HG03039 (cell line): ENCODE results near the gene ASB10.

Experiments
- ATAC-seq: cut with Tn5 transposase; IDR thresholded peaks from one replicate; pipeline ENCODE4 v1.9.1; 2021; ENCODE audit warnings: mild to moderate bottlenecking, moderate library complexity; ENCODE audit not compliant: unreplicated experiment

Gene ASB10, protein sequence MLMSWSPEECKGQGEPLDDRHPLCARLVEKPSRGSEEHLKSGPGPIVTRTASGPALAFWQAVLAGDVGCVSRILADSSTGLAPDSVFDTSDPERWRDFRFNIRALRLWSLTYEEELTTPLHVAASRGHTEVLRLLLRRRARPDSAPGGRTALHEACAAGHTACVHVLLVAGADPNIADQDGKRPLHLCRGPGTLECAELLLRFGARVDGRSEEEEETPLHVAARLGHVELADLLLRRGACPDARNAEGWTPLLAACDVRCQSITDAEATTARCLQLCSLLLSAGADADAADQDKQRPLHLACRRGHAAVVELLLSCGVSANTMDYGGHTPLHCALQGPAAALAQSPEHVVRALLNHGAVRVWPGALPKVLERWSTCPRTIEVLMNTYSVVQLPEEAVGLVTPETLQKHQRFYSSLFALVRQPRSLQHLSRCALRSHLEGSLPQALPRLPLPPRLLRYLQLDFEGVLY

DNA sequence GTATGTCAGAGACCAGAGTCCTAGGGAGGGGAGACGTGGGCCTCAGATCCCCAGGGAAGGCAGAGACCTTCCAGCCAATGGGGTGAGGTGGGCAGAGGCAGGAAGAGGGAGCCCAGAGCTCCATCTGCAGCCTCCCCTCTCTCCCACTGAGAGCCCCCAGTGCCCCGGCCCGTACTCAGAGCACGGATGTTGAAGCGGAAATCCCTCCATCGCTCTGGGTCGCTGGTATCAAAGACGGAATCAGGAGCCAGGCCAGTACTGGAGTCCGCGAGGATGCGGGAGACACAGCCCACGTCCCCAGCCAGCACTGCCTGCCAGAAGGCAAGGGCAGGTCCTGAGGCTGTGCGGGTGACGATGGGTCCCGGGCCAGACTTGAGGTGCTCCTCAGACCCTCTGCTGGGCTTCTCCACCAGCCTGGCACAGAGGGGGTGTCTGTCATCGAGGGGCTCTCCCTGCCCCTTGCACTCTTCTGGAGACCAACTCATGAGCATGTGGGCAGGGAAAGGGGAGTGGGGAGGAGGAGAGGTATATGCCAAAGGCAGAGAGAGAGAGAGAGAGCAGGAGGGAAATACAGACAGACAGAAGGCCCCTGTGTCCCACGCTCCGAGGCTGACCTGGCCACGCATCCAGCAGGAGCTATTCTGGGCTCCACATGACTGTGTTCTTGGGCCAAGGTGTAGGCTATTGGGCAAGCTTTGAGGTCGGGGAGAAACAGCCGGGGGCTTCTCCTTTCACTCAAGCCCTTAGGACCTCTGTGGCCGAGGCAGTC, at the start of gene ASB10:
ASB10 (minus strand) TSS at position 611 of the 769 bp plus-strand sequence; CDS start at position 491, 120 bp downstream.
- ATAC-seq: no peak

DNA sequence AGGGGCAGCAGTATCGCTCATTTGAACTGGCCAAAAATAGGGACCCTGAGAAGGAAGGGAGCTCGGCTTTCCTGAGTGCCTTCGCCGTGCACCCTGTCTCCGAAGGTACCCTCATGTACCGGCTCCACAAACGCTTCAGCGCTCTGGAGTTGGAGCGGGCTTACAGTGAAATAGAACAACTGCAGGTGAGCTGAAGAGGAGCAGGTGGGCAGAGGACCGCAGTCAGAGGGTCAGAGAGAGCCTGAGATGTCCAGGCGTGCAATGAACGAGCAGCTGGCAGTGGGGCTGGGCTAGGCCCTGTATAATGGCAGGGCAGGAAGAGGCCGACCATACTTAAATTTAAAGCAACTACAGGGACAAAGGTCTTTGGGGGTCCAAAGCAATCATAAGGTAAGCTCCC, 49.4 kb upstream of the ASB10 start:
- ATAC-seq: no peak

DNA sequence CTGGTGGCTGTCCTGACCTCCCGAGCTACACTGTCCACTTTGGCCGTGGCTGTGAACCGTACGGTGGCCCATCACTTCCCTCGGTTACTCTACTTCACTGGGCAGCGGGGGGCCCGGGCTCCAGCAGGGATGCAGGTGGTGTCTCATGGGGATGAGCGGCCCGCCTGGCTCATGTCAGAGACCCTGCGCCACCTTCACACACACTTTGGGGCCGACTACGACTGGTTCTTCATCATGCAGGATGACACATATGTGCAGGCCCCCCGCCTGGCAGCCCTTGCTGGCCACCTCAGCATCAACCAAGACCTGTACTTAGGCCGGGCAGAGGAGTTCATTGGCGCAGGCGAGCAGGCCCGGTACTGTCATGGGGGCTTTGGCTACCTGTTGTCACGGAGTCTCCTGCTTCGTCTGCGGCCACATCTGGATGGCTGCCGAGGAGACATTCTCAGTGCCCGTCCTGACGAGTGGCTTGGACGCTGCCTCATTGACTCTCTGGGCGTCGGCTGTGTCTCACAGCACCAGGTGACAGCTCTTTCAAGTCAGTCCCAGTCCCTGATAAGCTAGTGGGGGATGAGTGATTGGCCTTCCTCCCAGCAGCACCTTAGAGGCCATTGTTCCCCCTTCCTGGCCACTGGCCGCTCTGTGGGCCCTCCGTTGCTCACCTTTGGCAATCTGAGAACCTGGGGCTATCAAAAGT, 48.2 kb upstream of the ASB10 start:
- ATAC-seq: no peak

DNA sequence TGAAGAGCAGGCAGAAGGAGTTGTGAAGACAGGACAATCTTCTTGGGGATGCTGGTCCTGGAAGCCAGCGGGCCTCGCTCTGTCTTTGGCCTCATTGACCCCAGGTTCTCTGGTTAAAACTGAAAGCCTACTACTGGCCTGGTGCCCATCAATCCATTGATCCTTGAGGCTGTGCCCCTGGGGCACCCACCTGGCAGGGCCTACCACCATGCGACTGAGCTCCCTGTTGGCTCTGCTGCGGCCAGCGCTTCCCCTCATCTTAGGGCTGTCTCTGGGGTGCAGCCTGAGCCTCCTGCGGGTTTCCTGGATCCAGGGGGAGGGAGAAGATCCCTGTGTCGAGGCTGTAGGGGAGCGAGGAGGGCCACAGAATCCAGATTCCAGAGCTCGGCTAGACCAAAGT, 46.8 kb upstream of the ASB10 start:
- no peak for ATAC-seq

DNA sequence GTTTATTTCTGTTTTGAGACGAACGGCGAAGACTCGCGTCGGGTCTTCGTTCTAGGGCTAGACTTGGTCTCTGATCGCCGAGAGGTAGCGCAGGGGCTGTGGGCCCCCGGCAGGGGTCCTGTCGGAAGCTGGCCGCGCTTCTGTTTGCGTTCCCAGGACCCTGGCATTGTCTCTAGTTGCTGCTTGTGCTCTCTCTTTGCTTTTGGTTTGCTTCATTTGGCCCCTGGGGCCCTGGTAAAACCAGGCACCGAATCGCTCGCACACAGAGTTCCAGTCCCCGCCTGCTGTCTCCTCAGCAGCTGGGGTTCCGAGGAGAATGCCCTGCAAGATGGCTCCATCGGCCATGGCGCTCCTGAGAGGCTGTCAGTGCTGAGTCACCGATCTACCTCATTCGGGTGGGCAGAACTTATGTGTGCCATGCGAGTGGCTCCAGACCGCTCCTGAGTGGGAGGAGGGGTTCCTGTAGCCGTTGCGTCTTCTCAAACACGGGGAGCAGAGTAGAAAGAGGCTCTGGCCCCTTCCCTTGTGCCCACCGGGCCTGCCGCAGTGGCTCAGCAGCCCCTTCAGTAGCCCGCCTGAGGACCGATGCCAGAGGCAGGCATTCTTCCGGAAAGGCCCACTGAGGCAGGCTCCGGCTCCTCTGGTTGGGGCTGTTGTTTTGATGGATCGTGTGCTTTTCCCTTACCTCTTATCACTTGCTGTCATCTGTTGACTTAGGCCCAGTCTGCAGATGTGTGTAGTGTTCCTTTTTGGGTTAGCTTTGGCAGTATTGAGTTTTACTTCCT, 46.1 kb upstream of the ASB10 start:
- ATAC-seq: no peak

DNA sequence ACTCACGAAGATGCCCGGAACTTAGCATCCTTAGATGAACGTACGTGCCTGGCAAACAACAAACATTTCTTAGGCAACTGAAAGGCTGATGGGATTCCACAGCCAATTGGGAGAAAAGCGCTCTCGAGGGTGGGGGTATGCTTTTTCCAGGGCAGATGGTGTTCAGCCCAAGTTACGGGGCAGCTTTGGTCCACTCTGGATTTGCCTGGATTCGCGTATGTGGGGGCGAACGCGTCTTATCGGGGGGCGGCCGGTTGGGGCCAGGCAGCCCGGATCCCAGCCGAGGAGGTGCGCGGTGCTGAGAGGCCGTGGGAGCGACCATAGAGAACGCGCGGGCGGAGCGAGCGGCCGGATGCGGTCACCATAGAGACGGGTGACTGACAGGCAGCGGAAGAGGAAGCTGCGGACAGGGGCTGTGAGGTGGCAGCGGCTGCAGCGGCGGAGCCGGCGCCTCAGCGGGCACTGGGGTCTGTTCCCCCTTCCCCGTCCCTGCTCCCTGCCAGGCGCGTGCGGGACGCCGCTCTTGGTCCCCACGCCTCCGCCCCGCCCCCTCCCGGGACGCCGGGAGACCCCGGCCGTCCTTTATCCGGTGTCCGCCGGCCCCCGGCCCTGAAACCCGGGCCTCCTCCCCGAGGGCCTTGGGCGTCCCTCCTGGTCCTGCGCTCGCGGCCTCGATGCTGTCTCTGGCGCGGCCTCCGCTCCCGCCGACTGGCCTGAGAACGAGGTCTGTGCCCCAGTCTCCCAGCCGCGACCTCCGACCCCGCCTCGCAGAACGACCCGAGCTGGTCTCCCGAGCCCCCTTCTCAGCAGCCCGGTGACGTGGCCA, 45.3 kb upstream of the ASB10 start, which contains the start of gene CHPF2:
CHPF2 (plus strand) TSS at position 393 of the 826 bp plus-strand sequence. CDS start 1,529 bp downstream, outside the sequence.
- ATAC-seq: peak; percentile 97

DNA sequence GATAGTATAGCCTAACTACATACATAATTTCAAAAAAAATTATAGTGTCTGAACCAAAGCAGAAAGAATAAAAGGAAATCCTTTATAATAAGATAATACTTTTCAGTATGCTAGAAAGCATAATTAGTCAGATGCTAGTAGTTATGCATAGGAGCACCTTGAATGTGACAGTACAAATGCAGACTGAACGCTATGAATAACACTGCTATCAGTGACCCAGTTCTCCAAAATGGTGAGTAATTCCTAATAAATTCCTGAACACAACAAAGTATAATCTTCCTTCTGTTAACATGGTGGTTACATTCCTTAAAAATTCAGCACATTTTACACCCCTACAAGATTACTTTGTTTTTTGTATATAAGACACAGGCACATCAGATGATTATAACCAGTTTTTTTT, 44.0 kb upstream of the ASB10 start:
- no peak for ATAC-seq

DNA sequence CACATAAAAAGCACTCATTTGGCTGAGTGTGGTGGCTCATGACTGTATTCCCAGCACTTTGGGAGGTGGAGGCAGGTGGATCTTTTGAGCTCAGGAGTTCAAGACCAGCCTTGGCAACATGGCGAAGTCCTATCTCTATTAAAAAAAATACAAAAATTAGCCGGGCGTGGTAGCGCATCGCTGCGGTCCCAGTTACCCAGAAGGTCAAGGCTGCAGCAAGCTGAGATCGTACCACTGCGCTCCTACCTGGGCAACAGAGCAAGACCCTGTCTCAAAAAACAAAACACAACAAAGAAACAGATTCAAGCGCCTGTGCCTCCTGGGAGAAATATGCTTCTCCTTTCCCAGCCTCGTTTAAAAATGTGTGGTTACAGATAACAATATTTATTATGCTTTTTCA, 42.2 kb upstream of the ASB10 start:
- no peak for ATAC-seq

DNA sequence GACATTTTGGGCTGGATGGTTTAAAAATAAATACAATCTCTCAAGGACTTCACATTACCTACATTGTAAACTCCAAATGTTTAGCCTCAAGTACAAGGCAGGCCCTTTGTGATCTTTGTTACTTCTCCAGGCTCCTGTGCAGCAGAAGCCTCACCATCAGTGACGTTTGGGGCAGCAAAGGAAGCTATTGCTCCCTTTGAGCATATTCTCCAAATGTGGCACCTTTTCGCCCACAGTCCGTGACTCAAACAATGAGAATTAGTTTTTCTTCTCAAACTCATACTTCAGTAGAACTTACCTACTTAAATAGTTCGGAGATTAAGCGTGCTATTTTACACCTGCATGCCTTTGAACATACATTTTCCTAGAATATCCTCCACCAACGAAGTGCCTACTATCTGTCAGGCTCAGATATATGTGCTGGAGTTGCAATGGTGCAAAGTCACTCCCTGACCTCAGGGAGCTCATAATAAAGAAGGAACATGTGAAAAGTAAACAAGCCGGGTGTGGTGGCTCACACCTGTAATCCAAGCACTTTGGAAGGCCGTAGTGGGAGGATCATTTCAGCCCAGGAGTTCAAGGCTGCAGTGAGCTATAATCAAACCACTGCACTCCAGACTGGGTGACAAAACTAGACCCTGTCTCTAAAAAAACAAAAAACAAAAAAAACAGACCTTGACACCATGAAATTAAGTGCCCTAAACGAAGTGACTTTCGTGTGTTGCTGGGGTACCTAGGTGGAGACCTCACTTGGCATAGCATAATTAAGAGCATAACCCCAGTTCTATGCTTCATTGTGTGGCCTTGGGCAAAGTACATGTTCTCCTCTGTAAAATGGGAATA, 41.2 kb upstream of the ASB10 start:
- no peak for ATAC-seq

DNA sequence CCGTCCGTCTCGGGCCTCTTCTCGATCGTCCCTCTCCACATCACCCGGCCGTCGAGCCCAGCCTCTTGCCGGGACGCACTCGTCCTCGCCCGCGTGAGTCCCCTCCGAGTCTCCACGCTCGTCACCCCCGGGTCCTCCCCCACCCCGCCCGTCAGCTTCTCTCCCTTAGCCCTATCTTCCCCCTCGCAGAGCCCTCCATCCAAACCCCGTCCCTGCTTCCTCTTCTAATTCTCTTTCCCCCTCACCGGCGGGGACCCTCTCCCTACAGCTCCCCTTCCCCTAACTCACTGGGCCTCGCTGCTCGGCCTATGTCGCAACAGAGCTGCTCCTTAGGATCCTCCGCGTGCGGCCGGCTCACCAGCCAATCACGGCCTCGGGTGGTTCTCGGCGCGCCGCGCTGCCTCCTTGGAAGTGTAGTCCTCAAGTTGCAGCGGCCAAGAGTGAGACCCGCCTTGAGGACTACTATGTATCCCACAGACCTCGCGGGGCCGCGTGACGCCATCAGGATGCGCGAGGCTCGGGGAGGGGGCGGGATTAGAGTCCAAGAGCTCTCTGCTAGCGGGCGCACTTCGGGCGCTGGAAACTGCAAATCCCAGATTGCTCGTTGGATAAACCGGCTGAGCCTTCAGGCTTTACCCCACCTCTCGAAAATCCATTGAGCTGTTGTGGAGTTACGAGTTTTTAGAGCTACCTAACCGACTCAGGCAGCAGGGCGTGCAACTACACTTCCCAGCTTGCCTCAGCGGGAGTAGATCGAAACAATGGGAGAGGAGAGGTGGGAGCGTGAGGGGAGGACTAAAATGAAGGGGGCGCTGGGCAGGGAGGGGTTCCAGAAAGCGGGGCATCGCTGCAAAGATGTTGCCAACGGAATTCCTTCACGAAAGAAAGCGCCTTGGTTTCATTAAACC, 40.1 kb upstream of the ASB10 start, which contains the start of gene ABCF2:
ABCF2 (minus strand) TSS at position 331 of the 908 bp plus-strand sequence. CDS start 747 bp downstream, outside the sequence.
- ATAC-seq: peak; percentile 98

DNA sequence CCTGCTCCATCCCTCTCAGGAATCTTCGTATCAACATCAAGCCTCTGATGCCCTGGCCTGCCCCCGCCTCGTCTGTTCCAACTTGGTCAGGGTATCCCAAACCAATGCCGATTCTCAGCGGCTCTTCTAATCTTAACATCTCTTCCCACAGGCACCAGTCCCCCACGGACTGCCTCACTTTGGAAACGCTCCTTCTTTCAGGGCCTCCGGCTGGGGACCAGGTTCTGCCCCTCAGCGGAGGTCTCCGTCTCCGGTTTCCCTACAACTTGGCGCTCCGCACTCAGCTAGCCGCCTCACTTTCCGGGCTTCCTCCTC, 39.5 kb upstream of the ASB10 start:
- ATAC-seq: no peak

DNA sequence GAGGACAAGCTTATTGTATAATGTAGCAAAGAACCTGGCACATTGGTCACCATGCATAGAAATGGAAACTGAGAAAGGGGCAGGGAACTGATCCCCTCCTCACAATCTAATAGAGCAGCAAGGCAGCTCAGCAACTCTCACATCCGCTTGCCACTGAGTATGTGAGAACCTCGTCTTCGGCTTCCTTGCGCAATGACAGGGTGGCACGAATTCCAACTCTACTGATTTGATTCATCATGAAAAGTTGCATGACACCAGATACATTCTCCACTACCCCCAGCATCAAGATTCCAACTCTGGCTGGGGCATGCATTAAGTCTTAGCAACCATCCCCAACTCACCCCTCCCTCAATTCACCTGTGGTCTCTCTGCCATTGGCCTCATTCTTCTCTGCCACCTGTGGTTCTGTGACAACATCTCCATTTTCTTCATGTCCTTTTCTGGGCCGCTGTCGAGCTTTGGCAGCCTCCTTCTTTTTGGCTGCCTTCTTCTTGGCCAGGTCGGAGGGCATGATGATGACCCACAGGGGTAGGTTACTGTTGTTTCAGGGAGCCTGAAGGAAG, 39.0 kb upstream of the ASB10 start:
- ATAC-seq: no peak

DNA sequence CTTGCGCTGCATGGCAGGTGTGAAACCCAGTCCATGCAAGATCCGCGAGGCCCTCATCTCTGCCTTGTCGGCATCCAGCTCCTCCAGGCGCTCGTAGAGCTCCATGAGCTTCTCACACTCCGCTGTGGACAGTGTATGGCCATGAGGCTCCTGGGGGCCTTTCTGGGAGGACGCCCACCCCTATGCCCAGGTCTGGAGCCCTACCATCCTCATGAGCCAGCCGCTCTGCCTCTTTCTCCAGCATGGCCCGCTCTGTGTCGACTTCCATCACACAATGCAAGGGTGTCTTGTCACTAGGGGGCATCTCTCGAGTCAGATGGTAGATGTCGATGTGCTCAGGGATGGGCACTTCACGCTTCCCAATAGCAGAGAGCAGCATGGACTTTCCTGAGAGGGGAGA, 36.7 kb upstream of the ASB10 start:
- ATAC-seq: no peak

DNA sequence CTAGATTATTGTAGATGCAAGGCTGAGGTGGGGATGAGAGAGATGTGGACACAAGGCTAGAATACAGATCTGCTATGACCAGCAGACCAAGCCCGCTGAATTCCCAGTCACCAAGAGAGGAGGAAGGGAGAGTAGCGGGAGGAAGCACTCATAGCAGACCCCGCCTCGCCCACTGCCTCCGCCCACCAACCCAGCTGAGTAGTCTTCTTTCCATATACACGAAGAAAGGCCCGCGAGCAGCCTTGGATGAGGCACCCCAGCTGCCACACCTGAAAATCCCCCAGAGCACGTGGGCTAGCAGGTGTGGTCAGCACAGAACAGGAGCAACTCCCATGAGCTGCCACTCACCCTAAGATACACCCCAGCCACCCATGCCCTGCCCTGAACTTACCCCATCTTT, 31.1 kb upstream of the ASB10 start:
- no peak for ATAC-seq

DNA sequence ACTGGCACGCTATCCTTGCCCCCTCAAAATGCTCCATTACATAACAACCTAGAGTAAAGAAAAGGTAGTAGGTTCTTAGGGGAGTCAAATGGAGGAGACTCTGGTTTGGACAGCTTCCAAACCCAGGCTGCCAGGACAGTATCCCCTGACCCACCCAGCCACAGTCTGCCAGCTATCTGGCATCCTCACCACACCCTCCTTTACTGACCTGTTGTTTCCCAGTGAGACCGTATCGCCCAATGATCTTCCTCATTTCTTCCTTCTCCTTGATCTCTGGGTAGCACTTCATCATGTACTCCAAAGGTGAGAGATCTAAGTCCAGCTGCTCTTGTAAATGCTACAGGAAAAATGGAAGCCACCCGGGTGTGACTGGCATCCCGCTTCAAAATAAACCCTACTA, 28.3 kb upstream of the ASB10 start:
- ATAC-seq: no peak

DNA sequence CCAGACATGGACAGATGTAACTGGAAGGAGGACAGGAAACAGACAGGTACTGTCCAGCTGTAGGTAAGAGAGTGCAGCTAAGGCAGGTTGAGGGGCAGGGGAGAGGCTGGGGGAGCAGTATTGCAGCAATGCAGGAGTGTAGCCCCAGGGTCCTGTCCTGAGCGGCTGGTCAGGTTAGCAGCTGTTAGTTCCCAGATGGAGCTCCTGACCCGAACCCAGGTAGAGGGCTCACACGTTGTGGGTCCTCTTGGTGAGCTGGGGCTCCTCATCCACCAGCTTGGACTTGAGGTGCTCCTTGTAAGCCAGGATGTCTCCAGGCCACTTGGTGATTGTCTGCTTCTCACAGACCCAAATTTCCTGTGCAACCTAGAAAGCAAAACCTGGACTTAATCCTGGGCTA, 26.8 kb upstream of the ASB10 start:
- ATAC-seq: no peak

DNA sequence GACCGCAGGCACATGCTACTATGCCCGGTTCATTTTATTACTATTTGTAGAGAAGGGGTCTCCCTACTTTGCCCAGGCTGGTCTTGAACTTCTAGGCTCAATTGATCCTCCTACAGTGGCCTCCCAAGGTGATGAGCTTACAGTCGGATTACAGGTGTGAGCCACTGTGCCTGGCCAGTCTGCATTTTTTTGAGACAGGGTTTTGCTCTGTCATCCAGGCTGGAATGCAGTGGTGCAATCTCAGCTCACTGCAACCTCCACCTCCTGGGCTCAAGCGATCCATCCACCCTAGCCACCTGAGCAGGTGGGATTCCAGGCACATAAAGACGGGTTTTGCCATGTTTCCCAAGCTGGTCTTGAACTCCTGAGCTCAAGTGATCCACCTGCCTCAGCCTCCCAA, 25.6 kb upstream of the ASB10 start:
- ATAC-seq: no peak
